Measurements from ENCODE around the gene SFMBT1. TPM values are rescaled to one million over a fixed set of nuclear protein-coding genes. Genes with fewer than 3 reads are reported as not detected.

SFMBT1 gene
- total RNA-seq, 2 experiments from 2014 or later: 15.1 to 15.4 TPM

DNA sequence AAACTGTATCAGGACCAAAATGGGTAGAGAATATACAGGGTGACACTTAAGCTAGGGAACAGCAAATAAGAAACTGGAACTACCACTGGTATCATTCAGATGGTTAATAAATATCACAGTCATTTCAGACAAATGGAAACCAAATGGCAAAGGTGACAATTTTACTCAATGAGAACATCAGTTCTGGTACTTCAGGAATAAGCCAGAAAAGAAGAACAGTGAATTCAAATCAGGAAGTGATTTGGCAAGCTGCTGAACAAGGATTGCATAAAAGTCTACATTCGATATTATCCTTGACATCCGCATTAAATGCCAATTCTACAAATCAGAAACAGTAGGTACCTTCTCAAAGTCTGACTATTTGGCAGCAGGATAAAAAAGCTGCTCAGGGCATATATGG is 125.0 kb downstream of the SFMBT1 start:
- Mint-ChIP-seq H3K4me1 (ENCODE audit: low read depth) (peaks cover 7% of the 10 kb centered on the region), H3K27ac (no peak overlapping the region), H3K27me3 (ENCODE audit: low read depth) (no peaks in the 10 kb centered on the region), H3K36me3 (ENCODE audit: low read depth) (peaks cover 20% of the 10 kb centered on the region), H3K4me3 (no peak overlapping the region), H3K9me3 (no peaks in the 10 kb centered on the region)
- CTCF ChIA-PET: interaction anchor here (0.7 to 1.6 kb wide), 3 partner anchors 11 to 175 kb away, joined by 3 to 4 read pairs (median 4); no protein-coding TSS in a partner anchor
- intact Hi-C loops (cut with micrococcal nuclease): no loop called here
- DNase-seq: no peak

DNA sequence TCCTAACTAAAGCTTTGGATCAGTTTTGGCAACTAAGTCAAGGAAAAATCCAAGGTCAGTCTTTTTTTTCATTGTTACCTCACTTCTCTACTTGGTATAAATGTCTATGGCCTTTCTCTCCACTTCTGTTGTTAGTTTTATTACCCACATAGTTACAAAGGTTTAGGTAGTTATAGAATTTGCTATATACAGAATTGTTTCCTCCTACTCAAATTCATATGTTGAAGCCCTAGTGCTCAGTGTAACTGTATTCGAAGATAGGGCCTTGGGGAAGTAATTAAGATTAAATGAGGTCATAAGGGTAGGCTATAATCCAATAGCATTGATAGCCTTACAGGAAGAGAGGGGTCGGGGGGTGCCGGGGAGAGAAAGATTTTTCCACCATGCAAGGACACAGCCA is 128.8 kb downstream of the SFMBT1 start:
- Mint-ChIP-seq H3K9me3 (no peaks in the 10 kb centered on the region), H3K27me3 (ENCODE audit: low read depth) (no peaks in the 10 kb centered on the region), H3K4me1 (ENCODE audit: low read depth) (peaks cover 2% of the 10 kb centered on the region), H3K36me3 (ENCODE audit: low read depth) (peaks cover 13% of the 10 kb centered on the region), H3K4me3 (no peak overlapping the region), H3K27ac (no peak overlapping the region)
- intact Hi-C loops (cut with micrococcal nuclease): no loop called here
- DNase-seq: no peak
- CTCF ChIA-PET: interaction anchor here (1.9 kb wide), 1 partner anchor 18 kb away, joined by 5 read pairs; no protein-coding TSS in a partner anchor

DNA sequence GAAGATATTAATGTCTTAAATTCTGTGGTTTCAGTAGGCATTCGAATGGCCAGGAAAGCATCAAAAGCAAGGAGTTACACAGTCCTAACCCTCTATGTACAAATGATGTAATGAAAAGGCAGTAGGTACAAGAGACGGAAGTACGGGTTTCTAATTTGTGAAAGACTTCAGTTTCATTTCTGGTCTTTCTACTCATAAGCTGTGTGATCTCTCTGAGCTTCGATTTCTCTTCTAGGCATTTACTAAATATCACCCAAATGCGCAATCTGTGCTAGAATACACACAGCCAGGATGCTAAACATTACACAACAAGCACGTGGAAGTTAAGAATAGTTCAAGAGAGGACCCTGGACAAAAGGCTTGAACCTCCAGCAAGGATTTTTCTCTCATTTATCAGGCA is 130.6 kb downstream of the SFMBT1 start:
- no peak overlapping the region for H3K4me3 Mint-ChIP-seq
- intact Hi-C loops (cut with micrococcal nuclease): no loop called here
- CTCF ChIA-PET: interaction anchor here (0.6 to 1.9 kb wide), 3 partner anchors 19 to 48 kb away, joined by 3 to 5 read pairs (median 4); no protein-coding TSS in a partner anchor
- no peak for DNase-seq
- no peaks in the 10 kb centered on the region for H3K9me3 Mint-ChIP-seq
- peaks cover 13% of the 10 kb centered on the region for H3K36me3 Mint-ChIP-seq (ENCODE audit: low read depth)
- H3K27ac Mint-ChIP-seq: no peak overlapping the region
- H3K4me1 Mint-ChIP-seq (ENCODE audit: low read depth): no peaks in the 10 kb centered on the region
- H3K27me3 Mint-ChIP-seq (ENCODE audit: low read depth): no peaks in the 10 kb centered on the region

DNA sequence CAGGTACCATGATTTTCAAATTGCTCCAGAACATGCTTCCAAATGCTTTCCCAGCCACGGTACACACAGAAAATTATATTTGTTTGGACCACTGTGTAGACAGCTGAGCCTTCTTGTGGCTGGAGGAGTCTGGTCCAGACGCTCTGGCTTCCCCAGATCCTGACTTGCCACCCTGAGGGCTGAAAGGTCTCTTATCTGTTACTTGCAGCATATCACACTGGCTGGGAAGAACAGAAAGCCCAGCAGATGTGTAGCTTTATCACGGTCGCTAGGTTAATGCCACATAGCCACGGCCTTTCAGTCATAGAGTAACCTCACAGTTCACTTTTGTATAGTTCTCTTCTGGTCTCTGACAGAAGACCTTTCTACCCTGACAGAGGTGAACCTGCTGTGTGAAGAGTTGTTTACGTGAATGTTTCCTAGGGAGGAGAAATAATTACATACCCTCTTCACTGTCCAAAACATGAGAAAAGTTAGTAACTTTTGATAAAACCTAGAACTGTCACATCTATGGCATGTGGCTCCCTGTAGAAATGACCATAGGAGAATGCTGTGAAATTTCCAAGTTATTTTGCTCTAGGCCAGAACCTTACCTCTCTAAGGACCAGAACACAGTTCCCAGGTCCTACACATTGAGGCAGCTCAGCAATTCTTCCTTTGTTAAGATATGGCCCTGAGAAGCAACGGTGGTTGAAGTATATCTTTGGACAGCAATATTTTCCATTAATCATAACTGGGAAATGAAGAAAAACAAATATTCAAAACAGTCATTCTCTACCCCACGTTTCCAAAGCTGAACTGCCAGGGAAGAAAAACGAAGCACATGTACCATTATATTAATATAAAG is 132.8 kb downstream of the SFMBT1 start:
- DNase-seq: no peak
- CTCF ChIA-PET: interaction anchor here (1.3 to 1.7 kb wide), 2 partner anchors 21 to 68 kb away, joined by 6 to 8 read pairs; no protein-coding TSS in a partner anchor
- Mint-ChIP-seq H3K4me3 (no peak overlapping the region), H3K36me3 (ENCODE audit: low read depth) (peaks cover 10% of the 10 kb centered on the region), H3K27ac (no peak overlapping the region), H3K27me3 (ENCODE audit: low read depth) (no peaks in the 10 kb centered on the region), H3K9me3 (no peaks in the 10 kb centered on the region), H3K4me1 (ENCODE audit: low read depth) (no peaks in the 10 kb centered on the region)
- intact Hi-C loops (cut with micrococcal nuclease): no loop called here

DNA sequence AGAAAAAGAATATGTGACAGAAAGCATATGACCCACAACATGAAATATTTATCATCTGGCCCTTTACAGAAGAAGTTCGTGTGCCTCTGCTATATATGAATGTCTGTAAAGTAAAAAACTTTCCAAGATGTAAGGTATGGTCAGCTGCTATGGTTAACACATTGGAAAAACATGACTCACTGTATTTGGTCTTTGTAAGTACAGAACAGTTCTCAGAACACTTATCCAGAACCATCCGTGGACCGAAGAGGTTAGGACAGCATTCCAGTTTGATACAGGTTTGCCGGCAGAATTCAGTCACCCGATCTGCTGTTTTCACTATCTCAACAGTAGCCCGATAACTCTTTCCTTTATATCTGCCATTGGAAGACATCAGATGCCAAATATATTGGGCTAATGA is 135.1 kb downstream of the SFMBT1 start:
- H3K4me1 Mint-ChIP-seq (ENCODE audit: low read depth): no peaks in the 10 kb centered on the region
- intact Hi-C loops (cut with micrococcal nuclease): no loop called here
- DNase-seq: no peak
- peaks cover 5% of the 10 kb centered on the region for H3K36me3 Mint-ChIP-seq (ENCODE audit: low read depth)
- H3K27ac Mint-ChIP-seq: no peak overlapping the region
- H3K9me3 Mint-ChIP-seq: no peaks in the 10 kb centered on the region
- no peak overlapping the region for H3K4me3 Mint-ChIP-seq
- no peaks in the 10 kb centered on the region for H3K27me3 Mint-ChIP-seq (ENCODE audit: low read depth)
- CTCF ChIA-PET: no interaction called here

DNA sequence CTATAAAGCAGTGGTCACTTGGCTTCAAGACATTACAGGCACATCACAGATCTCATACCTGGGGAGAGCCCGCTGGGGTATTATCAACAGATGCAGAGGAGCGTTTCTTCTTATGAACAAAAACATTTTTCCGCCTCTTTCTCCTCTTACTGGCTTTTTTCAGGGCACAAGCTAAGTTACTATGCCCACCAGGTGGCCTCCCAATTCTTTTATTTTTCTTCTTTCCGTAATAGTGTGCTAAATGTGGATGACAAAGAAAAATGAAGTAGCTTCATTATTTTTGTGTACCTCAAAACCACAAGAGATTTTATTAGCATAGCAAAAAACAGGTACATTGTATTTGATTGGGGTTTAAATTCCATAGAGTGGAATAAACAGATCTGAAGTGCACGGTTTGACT is 138.4 kb downstream of the SFMBT1 start:
- Mint-ChIP-seq H3K27ac (no peak overlapping the region), H3K27me3 (ENCODE audit: low read depth) (no peaks in the 10 kb centered on the region), H3K9me3 (no peaks in the 10 kb centered on the region), H3K4me1 (ENCODE audit: low read depth) (no peaks in the 10 kb centered on the region), H3K4me3 (no peak overlapping the region), H3K36me3 (ENCODE audit: low read depth) (peaks cover 8% of the 10 kb centered on the region)
- CTCF ChIA-PET: no interaction called here
- no peak for DNase-seq
- intact Hi-C loops (cut with micrococcal nuclease): no loop called here

DNA sequence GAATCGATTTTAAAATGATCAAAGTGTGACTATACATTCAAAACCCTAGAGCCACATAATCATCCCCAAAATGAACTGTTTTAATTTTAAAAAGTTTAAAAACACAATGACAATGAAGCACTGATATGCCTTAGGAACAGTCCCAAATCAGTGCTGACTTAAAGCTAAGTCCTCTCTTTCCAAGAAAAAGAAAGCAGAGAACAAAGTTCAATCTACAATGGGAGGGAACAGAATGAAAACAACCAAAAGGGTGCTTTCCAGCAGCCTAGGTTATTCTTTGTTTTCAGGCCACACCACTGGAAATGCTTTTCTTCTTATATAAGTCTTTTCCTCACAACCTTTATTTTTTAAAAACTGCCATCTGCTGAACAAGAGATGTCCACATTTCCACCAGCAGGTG is 141.3 kb downstream of the SFMBT1 start:
- H3K27ac Mint-ChIP-seq: no peak overlapping the region
- CTCF ChIA-PET: interaction anchor here (1.5 kb wide), 1 partner anchor 11 kb away, joined by 3 read pairs; no protein-coding TSS in a partner anchor
- no peaks in the 10 kb centered on the region for H3K4me1 Mint-ChIP-seq (ENCODE audit: low read depth)
- DNase-seq: no peak
- no peak overlapping the region for H3K4me3 Mint-ChIP-seq
- no peaks in the 10 kb centered on the region for H3K9me3 Mint-ChIP-seq
- intact Hi-C loops (cut with micrococcal nuclease): no loop called here
- H3K36me3 Mint-ChIP-seq (ENCODE audit: low read depth): peaks cover 3% of the 10 kb centered on the region
- no peaks in the 10 kb centered on the region for H3K27me3 Mint-ChIP-seq (ENCODE audit: low read depth)

DNA sequence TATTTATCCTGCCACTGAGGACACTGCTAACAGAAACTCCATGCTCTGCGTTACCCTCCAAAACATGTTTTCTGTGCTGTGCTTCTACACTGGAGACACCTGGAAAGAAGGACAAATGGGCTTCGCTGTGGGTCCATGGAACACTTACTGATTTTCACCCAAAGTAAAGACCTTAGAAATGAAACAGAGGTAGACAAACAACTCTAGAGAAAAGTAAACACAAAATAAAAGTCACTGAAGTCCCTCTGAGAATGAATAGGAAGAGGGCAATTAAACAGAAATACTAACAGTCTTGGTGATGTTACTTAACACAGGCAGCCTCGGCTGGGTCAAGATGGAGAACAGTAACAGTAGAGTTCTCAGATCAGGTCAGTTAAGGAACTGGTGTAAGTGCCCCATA is 141.9 kb downstream of the SFMBT1 start:
- no peak for DNase-seq
- Mint-ChIP-seq H3K27me3 (ENCODE audit: low read depth) (no peaks in the 10 kb centered on the region), H3K4me3 (no peak overlapping the region), H3K9me3 (no peaks in the 10 kb centered on the region), H3K36me3 (ENCODE audit: low read depth) (peaks cover 3% of the 10 kb centered on the region), H3K4me1 (ENCODE audit: low read depth) (no peaks in the 10 kb centered on the region), H3K27ac (no peak overlapping the region)
- intact Hi-C loops (cut with micrococcal nuclease): no loop called here
- CTCF ChIA-PET: interaction anchor here (0.5 kb wide), 1 partner anchor 29 kb away, joined by 3 read pairs; no protein-coding TSS in a partner anchor

DNA sequence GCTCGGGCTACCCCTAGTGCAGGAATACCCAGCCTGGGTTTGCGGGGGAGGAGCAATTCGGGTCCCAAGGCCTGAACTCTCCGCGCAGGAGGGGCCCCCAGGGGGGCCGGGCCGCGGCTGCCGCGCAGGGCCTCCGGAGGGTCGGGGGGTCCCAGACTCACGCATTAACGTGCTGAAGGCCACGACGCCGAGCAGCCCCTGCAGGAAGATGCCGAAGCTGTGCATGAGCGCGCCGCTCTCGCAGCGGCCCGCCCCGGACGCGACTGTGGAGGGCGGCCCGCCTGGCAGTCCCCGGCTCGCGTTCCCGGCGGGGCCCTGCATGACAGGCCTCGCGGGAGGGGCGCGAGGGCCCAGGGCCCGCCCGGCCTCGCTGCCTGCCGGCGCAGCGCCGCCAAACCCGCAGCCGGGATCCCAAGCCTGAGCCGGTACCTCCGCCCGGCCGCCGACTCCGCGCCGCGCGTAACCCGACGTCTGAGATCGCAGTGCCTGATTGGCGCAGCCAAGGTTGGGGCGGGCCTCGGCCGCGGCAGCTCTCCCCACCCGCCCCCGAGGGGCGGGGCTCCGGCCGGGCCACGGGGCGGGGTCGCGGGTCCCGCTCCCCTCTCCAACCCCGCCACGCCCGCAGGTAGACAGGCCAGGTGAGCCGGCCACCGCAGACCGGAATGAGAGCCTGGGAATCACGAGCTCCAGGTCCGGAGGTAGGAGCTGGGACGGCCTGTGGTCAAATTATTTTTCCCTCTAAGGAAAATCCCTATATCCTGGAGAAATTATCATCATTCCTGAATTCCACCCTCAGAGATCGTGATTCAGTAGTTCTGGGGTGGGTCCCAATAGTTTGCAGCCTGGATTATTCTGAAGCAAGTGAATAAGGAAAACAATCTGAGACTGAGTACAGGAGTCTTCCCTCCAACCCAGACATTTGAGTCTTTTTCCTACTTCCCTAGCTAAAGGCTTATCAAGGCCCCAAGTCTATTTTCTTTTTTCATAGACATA is 148.4 kb downstream of the SFMBT1 start, which contains the start of gene STIMATE:
TSS of gene STIMATE (minus strand) at position 419 of the 993 bp plus-strand sequence. CDS start at position 321, 98 bp downstream.
- Mint-ChIP-seq H3K4me3 (peak within 1 kb of the TSS; percentile 84), H3K4me1 (ENCODE audit: low read depth) (peaks cover 39% of the 10 kb centered on the region), H3K27me3 (ENCODE audit: low read depth) (no peaks in the 10 kb centered on the region), H3K27ac (no peak within 1 kb of the TSS), H3K9me3 (no peaks in the 10 kb centered on the region), H3K36me3 (ENCODE audit: low read depth) (peaks cover 5% of the 10 kb centered on the region)
- intact Hi-C loops (cut with micrococcal nuclease): loop anchor here (1.0 to 10.0 kb wide), 7 partner anchors 17 to 997 kb away; partner anchors contain the start of genes DCP1A, GNL3, PBRM1 and SELENOK
- CTCF ChIA-PET: no interaction called here
- DNase-seq: peak; percentile 86

DNA sequence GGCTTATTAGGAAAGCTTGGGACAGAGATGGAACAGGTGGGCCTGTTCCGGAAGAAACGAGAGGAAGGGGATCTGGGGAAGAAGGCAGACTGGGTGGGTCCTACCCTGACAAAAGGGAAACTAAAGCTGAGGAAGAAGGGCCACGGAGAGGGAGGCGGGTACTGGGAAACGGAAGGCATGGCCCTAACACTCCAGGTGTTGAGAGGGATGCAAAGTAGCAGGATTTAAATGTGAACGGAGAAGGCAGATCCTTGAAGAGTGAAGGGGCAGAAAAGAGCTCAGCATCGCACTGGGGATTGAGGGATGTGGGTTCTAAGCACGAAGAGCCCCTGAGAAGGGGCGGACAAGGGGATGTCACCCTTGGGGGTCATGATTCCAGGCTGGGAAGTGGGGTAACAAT is 149.3 kb downstream of the SFMBT1 start:
- CTCF ChIA-PET: interaction anchor here (0.6 kb wide), 1 partner anchor 171 kb away, joined by 3 read pairs; no protein-coding TSS in a partner anchor
- H3K27me3 Mint-ChIP-seq (ENCODE audit: low read depth): no peaks in the 10 kb centered on the region
- intact Hi-C loops (cut with micrococcal nuclease): loop anchor here (1.0 to 10.0 kb wide), 7 partner anchors 16 to 998 kb away; partner anchors contain the start of genes DCP1A, GNL3, PBRM1 and SELENOK
- H3K4me3 Mint-ChIP-seq: peak overlapping the region; percentile 84
- H3K4me1 Mint-ChIP-seq (ENCODE audit: low read depth): peaks cover 47% of the 10 kb centered on the region
- H3K9me3 Mint-ChIP-seq: no peaks in the 10 kb centered on the region
- no peak overlapping the region for H3K27ac Mint-ChIP-seq
- H3K36me3 Mint-ChIP-seq (ENCODE audit: low read depth): peaks cover 5% of the 10 kb centered on the region
- no peak for DNase-seq

DNA sequence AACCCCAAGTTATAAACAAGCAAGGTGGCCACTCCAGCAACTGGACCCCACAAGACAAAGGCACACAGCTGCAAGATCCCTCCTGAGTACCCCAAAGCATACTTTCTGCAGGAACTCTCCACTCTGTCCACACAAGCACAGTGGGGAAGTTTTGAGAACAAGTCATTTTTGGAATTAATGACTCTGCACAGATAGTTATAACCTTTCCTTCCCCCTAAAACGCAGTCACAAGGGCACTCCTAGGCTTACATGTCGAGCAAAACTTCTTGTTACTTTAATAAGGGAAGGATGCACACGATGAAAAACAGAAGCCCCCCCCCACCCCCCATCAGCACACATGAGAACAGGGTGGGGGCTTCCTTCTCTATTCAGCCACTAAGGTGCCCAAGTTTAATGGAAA is 149.7 kb downstream of the SFMBT1 start:
- CTCF ChIA-PET: interaction anchor here (0.6 to 1.3 kb wide), 3 partner anchors 22 to 171 kb away, joined by 3 to 4 read pairs (median 3); no protein-coding TSS in a partner anchor
- Mint-ChIP-seq H3K27me3 (ENCODE audit: low read depth) (no peaks in the 10 kb centered on the region), H3K9me3 (no peaks in the 10 kb centered on the region), H3K36me3 (ENCODE audit: low read depth) (peaks cover 5% of the 10 kb centered on the region), H3K4me3 (peak overlapping the region; percentile 84), H3K4me1 (ENCODE audit: low read depth) (peaks cover 52% of the 10 kb centered on the region), H3K27ac (no peak overlapping the region)
- intact Hi-C loops (cut with micrococcal nuclease): loop anchor here (2.0 to 10.0 kb wide), 6 partner anchors 15 to 999 kb away; partner anchors contain the start of genes DCP1A, GNL3, PBRM1 and SELENOK
- no peak for DNase-seq

All from activated naive CD4-positive, alpha-beta T cell treated with anti-CD3 and anti-CD28 coated beads for 36 hours (primary cell).